ENCODE measurements around the gene APP.

APP gene

GRCh38 chr21:25845729-25846256 lies 324.8 kb downstream of the APP start (continued):
- TF ChIP-seq ZNF174 (tag by site-specific recombination; IDR thresholded peaks at IDR 0.05) (no peak), ZNF626 (tag by site-specific recombination; IDR thresholded peaks at IDR 0.05) (no peak), ZNF354C (tag by site-specific recombination; IDR thresholded peaks at IDR 0.05; ENCODE audit: borderline replicate concordance, low read depth) (no peak), ZNF18 (tag by site-specific recombination; IDR thresholded peaks at IDR 0.05) (no peak), ZNF664 (tag by site-specific recombination; IDR thresholded peaks at IDR 0.05) (no peak)

GRCh38 chr21:25842925-25843324 lies 327.6 kb downstream of the APP start:
- no peak overlapping the region for H3K27ac ChIP-seq (ENCODE audit: extremely low read depth, low read depth, low read length)
- no peak overlapping the region for H3K4me3 ChIP-seq (ENCODE audit: low read depth, low read length)
- no peak for TF ChIP-seq YY1 (tag by site-specific recombination; IDR thresholded peaks at IDR 0.05)
- TF ChIP-seq ZNF121 (tag by site-specific recombination; IDR thresholded peaks at IDR 0.05), result no peak
- TF ChIP-seq ZNF791 (tag by site-specific recombination; IDR thresholded peaks at IDR 0.05), result no peak
- TF ChIP-seq KLF9 (tag by site-specific recombination; IDR thresholded peaks at IDR 0.05; ENCODE audit: low read depth), result no peak
- H3K4me1 ChIP-seq (ENCODE audit: control insufficient read depth, insufficient read depth, low read length), result no peaks in the 10 kb centered on the region
- no peaks in the 10 kb centered on the region for H3K36me3 ChIP-seq (ENCODE audit: control insufficient read depth in 2 of 2, insufficient read depth in 1 of 2, low read length in 2 of 2)
- ChIA-PET POLR2A (interaction anchor here (0.7 kb wide), 1 partner anchor 9 kb away, joined by 3 read pairs; no protein-coding TSS in a partner anchor), CTCF (interaction anchor here (0.6 to 1.6 kb wide), 3 partner anchors 42 to 437 kb away, joined by 3 read pairs; no protein-coding TSS in a partner anchor)
- no peaks in the 10 kb centered on the region for H3K9me3 ChIP-seq (ENCODE audit: control insufficient read depth, insufficient read depth, low read depth, low read length)

- CTCF ChIA-PET, result no interaction called here
- no peak for TF ChIP-seq ZNF549 (tag by site-specific recombination; IDR thresholded peaks at IDR 0.05)
- no peak for TF ChIP-seq IKZF3 (tag by site-specific recombination; IDR thresholded peaks at IDR 0.05)
- no peak for TF ChIP-seq ZNF701 (tag by site-specific recombination; IDR thresholded peaks at IDR 0.05)
- no peak for TF ChIP-seq ZNF221 (tag by site-specific recombination; IDR thresholded peaks at IDR 0.05; ENCODE audit: borderline replicate concordance)
- no peak for TF ChIP-seq OVOL3 (tag by site-specific recombination; IDR thresholded peaks at IDR 0.05)
- TF ChIP-seq ZFP69B (tag by site-specific recombination; IDR thresholded peaks at IDR 0.05), result no peak
- TF ChIP-seq ZNF473 (tag by site-specific recombination; IDR thresholded peaks at IDR 0.05), result no peak
- no peak for TF ChIP-seq ZNF140 (tag by site-specific recombination; IDR thresholded peaks at IDR 0.05)
- no peak for TF ChIP-seq ZNF580 (tag by site-specific recombination; IDR thresholded peaks at IDR 0.05)
- TF ChIP-seq ELK4 (IDR thresholded peaks at IDR 0.05; ENCODE audit: borderline replicate concordance, low read depth, low read length), result no peak
- H3K36me3 ChIP-seq (ENCODE audit: control insufficient read depth in 2 of 2, insufficient read depth in 1 of 2, low read length in 2 of 2), result no peaks in the 10 kb centered on the region
- H3K27ac ChIP-seq (ENCODE audit: extremely low read depth, low read depth, low read length), result no peak overlapping the region
- POLR2A ChIA-PET, result no interaction called here
- no peaks in the 10 kb centered on the region for H3K4me1 ChIP-seq (ENCODE audit: control insufficient read depth, insufficient read depth, low read length)
- H3K9me3 ChIP-seq (ENCODE audit: control insufficient read depth, insufficient read depth, low read depth, low read length), result no peaks in the 10 kb centered on the region
- H3K4me3 ChIP-seq (ENCODE audit: low read depth, low read length), result no peak overlapping the region
Measured at GRCh38 chr21:25838809-25839208, 331.8 kb downstream of the APP start.

Measured in HEK293 (cell line).